GM18858 (cell line): ENCODE data around the gene PDK2.

Experiments used
- ATAC-seq: cut with Tn5 transposase; IDR thresholded peaks from one replicate; pipeline ENCODE4 v1.9.1; 2021; ENCODE audit not compliant: unreplicated experiment

The PDK2 gene

DNA sequence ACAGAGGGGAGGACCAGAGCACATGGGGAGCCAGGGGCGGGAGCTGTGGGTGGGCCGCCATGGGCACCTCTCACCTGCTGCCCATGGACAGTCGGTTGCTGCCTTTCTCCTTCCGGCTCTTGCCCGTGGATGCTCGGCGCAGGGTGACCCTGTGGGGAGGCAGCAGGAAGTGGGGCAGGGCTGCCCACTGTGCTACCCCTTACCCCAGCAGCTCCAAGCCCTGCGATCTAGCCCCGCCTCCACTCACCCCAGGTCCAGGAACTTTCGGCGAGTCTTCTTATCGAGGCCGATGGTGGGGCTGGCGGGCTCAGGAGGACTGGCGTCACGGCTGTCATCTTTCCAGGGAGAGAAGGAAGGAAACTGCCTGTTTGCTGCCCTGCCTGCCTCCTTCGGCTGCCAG lies 20.6 kb downstream of the PDK2 start:
- no peak for ATAC-seq

DNA sequence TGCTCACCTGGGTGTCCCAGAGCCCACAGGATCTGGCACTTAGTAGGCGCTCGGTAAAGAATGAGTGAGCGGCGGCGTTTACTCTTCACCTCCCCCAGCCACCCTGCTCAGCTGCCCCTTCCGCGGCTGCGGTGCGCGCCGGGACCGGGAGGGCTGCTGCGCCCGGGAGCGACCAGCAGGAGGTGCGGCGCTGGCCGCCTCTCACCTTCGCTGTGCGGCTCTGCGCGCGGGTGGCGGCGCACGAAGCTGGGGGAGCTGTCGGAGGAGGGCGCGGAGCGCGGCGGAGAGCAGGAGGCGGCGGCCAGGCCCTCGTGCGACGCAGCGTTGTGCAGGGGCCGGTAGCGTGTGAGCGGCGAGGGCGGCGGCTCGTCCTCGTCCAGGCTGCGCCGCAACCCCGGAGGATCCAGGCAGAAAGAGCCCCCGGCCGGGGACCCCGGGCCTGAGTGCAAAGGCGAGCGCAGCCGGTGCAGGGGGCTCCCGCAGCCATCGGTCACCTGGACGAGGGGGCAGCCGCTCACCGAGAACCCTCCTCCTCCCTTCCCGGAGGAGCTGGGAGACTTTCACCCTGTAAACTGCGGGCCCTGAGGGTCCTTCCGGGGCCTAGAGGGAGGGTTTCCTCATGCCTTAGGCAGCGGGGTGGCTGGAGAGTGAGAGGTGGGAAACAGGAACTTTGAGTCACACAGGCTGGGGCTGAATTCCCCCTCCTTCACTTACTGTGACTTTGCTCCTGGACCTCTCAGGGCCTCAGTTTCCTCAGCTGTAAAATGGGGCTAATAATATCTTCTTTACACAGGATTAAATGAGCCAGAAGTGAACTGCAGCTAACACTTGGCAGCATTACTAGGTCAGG lies 22.3 kb downstream of the PDK2 start:
- no peak for ATAC-seq

DNA sequence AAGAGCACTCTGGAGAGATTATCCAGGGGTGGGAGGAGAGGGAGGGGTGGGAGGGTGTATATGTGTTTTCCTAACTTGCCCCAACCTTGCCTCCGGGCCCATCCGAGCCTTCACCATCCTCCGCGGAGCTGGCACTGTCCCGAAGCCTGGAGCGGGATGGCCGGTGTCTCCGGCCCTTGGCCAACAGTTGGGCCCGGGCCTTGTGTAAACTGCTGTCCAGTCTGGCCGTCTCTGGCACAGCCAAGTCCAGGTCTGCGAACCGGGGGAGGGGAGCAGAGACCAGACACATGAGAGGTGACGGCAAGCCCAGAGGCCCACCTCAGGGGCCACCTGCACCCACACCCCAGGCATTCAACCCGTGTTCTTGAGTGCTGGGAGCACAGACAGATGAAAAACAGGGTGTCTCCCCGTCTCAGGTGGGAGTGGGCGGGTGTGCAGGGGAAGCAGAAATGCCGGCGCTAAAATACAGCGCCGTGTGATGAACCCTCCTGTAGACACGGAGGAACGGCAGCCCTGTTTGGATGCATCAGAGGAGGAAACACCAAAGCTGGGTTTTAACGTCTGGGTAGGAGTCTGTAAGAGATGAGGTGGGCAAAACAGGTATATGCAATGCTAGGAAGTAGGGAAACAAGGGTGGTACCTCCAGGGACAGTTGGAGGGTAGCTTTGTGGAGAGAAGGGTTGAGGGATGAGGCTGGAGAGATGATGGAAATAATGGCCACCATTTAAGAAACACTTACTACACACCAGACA lies 23.1 kb downstream of the PDK2 start:
- ATAC-seq = no peak

DNA sequence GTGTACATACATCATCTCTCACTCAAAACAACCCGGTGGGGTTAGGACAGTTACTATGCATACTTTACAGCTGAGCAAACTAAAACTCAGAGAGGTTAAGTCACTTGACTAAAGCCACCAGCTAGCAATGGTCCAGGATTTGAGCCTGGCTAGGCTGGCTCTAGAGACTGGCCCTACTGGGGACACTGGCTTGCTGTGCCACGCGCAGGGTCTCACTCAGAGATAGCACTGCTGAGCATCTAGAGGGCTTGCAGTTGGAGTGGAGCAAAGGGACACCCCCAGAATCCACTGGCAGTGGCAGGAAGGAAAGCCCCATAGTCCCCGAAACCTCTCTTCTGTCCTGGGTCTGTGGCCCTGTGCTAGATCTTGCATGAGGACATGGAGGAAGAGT lies 23.7 kb downstream of the PDK2 start:
- no peak for ATAC-seq

DNA sequence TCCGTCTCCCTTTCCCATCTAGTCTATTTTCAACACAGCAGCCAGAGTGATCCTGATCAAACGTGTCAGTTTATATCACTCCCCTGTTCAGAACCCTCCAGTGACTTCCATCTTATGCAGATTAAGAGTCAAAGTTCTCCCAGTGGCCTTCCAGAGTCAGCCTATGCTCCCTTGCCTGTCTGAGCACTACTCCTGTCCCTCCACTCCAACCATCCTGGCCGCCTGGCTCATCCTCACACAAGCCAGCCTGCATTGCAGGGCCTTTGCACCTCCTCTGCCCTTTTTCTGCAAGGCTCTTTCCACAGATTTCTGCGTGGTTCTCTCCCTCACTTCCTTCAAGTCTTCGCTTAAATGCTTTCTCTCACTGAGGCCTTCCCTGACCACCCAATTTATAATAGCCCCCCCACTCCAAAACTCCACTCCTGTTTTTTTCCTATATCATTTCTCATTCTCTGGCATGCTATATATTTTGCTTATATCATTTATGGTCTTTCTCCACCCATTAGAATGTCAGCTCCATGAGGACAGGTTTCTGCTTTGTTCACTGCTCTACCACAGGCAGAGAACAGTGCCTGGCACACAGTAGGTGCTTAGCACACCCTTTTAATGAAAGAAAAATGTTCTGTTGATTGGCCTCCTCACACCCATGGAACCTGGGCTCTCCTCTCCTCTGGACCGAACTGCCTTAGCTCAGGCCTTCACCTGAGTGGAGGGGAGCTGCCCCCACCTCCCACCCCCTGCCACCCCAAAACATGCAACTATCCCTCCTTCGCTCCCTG lies 25.5 kb downstream of the PDK2 start:
- ATAC-seq = no peak

DNA sequence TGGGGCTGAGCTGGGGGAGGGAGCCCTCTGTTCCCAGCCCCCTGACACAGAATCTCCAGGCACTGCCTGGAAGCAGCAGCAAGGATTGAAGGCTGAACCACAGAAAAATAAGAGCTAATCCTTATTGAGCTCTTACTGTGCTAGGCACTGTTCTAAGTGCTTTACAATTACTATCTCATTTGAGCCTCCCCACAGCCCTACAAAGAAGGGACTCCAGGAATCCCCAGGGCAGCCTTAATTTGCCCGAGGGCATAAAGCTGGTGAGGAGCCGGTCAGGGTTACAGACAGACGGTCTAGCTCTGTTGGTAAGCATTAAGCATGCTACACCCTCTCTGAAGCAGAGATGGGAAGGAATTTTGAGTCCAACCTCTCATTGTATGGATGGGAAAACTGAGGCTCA lies 27.8 kb downstream of the PDK2 start:
- no peak for ATAC-seq

DNA sequence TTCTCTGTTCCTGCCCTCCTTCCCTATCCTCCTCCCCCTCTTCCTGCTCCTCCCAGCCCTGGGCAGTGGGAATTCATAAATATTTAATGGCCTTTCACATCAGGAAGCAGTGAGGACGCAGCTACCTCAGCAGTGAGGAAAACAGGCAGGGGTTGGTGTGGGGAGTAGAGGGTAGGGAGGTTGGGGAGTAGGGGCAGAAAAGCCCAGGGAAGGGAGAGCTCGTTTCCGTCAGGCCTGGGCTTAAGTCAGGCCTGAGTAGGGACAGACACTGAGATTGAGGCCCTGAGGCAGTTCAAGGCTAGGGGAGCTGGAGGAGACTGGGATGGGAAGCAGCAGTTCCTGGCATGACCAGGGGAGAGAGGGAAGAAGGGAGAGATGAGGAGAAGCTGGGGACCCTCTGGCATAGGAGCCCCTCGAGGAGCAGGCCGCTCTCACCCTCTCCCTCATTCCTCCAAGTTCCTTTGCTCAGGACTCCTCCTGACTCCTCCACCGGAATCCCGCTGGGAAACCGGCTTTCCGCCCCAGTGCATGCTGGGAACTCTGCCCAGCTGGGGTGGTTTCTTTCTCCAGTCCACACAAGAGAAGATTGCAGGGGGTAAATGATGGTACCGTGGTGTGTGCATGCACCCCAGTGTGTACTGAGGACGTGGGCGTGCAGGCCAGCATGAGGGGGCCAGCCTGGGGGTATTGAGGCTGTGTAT lies 28.6 kb downstream of the PDK2 start:
- no peak for ATAC-seq

DNA sequence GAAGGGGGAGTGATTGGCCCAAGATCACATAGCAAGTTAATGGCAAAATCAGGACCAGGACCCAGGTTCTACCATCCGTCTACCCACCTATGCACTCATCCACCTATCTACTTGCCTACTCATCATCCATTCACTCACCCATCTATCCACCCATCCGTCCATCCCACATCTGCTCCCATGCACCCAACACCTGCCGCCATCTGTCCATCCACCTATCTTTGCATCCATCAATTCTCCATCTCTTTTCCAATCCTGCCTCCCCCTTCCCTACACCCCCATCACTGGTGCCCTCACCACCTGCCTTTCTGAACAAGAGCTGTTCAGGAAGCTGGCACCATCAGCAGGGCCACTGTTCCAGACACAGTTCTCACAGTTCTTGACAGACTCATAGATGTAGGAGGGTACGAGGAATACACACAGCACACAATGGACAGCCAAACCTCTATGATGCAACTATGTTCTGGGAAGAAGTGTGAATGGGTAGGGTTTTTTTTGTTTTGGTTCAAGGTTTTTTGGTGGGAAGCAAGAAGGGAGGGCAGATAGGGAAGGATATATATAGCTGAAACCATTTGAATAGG lies 30.4 kb downstream of the PDK2 start:
- ATAC-seq = no peak

DNA sequence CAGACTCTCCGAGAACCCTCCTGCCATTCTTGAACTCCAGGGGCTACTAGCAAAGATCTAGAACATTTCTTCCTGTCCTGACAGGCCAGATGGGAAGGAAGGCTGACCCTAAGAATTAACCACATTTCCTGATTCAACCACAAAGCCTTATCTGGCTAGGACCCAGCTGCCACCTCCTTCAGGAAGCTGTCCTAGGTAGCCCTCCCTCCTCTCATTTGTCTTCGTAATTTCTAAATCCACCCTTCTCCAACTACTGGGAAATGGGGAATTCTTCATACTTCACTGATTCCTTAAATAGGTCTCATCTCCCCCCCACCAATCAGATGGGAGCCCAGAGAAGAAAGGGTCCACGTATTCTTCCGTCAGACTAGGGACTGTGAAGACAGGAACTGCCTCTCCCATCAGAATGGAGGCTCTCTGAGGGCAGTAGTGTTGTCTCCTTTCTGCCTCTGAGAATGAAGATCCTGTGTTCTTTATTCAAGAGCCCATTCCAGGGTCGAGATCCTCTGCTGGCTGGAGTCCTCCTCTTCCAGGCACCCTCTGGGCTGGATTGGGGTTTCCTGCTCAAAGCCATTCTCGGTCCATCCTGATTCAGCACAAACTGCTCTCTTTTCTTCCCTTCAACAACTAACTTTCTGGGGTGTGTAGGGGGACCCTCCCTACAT lies 32.7 kb downstream of the PDK2 start:
- ATAC-seq = no peak

DNA sequence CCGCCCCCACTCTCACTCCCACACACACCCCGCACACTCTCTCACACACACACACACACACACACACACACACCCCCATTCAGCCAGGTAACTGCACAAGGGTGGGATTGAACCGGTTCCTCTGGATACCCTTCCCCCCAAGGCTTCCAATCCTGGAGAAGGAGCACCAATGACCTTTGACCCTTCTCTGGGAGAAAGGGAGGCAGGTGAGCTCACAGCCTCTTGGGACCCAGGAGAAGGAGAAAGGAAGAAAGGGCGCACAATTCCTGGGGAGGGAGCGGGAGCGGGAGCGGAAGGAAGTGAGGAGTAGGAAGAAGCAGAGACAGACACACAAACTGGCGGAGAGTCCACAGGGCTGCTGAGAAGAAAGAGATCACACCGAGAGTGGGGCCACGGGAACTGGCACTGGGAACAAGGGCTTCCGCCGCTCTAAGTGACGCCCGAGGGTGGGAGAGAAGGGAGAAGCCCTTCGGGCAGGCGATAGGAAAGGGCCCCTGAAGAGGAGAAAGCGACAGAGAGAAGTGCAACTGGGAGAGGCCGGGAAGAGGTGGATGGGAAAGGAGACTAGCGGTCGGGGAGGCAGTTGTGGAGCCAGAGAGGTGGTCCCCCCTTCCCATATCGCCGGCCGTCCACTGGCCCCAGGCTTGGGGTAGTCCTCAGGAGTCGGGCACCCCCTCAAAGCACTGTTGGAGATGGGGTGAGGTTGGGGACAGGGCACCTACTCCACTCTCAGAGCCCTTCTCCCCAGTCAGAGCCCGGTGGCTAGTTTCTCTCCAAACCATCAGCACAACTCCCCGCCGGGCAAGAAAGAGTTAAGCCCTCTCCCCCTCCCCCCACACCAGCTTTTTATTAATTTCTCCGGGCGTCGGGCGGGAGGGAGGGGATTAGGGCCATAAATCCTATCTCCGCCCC lies 33.5 kb downstream of the PDK2 start:
- ATAC-seq = no peak

DNA sequence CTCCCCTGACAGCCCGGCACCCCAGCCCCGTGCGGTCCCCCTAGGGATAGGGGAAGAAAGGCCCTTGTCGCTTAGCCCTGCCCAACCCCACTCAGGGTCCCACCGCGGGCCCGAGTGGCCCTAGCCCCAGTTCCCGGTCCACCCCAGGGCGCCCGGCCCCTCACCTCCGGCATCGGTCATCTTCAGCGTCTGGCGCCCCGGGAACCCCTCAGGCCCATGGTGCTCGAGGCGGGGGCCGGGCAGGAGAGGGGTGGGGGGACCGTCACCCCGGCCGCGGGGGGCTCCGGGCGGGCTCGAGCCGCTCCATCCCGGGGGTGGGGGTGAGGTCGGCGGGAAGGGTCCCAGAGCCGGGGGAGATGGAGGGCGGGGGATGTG lies 34.2 kb downstream of the PDK2 start:
- no peak for ATAC-seq

DNA sequence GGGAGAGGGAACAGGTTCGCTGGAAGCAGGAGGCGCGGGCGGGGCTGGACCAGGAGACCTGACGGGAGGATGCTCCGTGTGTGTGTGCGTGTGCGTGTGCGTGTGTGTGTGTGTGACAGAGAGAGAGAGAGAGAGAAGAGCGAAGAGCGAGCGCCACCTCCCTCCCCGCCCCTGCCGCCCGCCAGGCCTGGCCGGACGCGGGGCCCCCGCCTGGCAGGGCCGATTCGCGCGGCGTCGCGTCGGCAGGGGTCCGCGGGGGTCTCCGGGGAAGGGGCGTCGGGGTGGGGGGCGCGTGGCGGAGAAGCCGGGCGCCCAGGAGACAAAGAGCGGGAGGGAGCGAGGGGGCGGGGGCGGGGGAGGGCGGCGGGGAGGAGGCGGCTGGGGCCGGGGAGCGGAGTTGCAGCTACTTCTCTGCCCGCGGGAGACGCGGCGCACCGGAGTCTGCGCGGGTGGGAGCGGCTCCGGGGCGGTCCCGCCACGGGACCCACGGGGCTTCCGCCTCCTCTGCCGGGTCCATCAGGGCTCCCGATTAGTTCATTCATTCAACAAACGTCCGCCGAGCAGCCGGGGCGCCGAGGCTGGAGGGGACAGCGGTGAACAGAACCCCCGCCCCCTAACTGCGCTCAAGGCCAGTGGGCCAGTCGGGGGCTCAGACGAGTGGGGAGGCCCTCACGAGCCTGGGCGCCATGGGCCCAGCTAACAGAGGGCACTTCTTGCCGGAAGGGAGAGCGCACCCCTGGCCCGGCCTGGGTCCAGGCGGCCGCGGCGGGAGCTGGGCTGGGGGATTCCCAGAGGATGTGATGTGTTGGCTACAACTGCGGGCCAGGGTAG lies 34.8 kb downstream of the PDK2 start, which contains the start of gene SAMD14:
TSS of gene SAMD14 (minus strand) at position 433 of the 831 bp plus-strand sequence. CDS start 5,201 bp downstream, outside the sequence.
- no peak for ATAC-seq

DNA sequence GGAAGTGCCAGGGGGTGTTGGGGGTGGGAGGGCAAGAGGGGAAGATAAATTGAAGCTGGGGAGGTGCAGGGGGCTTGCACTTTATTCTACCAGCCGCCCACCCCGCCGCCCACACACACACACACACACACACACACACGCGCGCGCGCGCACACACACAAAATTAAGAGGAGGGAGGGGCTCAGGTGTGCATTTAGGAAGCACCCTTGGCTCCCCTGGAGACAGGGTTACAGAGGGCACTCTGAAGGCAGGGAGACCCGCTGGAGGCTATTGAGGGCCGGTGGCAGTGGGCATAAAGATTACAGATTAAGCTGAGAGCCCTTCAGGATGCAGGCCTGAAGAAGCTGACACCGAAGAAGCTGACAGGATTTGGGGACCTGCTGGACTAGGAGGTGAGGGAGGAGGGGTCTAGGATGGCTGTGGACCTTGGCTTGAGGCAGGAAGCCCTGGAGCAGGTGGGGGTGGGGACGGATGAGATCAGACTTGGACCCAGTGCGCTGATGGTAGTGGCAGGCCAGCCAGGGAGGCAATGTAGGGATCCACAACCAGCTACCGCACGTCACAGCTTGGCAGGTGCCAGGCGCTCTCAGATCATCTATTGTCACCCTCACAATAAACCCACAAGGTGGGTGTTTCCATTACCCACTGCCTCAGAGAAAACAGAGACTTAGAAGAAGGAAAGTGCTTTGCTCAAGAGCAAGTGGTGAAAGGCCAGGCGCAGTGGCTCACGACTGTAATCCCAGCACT lies 35.6 kb downstream of the PDK2 start:
- ATAC-seq = no peak

DNA sequence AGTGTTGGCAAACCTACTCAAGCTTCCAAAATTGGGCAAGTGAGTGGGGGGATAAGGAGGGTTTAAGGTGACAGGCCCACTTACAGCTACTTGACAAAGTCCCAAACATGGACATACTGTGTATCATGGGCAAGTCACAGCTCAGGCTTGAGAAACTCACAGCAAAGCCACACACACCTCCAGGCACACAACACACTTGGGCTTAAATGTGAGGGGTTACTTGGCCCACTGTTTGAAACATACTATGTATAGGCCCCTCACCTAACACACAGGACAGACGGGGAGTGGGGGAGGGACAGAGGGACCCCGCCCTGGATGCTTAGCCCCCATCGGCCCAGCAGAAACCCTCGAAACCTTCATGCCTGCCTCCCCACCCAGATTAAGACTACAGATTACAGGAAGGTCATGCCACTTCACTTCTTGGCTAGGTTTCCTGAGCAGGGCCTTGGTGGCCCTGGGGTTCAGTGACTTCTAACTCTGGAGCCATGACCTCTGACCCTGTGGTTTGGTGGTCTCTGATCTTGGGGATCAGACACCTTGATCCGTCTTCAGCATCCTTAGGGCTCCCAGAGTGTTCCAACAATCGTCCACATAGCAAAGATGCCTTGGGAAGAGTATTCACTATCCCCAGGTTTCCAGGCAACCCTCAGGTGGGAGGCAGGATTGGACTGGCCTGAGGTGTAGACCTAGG lies 37.1 kb downstream of the PDK2 start:
- no peak for ATAC-seq

DNA sequence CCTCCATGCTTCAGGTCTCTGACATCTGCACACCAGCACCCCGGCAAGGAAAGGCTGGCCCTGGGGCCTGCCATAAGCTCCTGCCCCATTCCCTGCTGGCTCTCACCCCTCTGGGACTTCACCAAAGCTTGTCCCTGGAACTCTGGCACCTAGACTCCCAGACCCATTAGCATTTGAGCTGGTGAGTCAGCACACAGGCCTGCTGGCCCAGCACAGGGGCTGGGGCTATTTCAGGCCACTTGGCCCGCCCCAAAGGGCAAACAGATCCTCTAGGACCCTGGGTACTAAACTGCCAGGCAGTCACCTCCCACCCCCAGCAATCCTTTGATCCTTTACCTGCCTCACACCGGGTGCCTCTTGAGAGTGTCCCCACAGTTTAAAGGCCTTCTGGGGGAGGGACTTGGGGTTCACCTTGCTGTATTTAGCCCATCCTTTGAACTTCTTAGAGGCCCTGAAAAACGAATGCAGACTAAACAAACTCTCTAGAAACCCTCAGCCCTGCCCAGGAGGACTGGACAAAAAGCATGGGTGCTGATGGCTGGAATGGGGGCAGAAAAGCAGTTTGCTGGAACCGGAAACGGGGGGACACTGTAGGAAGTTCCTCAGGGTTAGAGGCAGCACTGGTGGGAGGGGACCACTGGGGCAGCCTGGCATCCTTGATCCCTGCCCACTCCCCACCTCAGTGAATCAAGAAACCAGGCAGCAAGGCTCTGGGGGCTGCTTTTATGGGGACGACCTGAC lies 38.0 kb downstream of the PDK2 start:
- no peak for ATAC-seq

DNA sequence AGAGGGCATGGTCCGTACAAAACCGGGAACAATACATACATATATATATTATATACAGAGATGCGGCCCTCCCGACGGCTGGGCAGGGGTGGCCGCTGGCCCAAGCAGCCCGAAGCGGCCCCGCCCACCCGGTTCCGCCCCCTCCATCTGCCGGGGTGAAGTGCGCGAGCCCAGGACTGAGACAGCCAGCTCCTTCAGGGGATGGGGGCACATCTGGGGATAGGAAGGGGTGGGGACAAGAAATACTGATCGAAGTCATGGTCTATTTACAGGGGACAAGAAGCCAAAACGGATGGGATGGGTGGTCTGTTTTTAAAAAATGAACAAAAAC lies 38.6 kb downstream of the PDK2 start:
- no peak for ATAC-seq
